ENCODE results near the gene GGCX.
"Not testable (repeated sequence)": the region's sequence is repeated elsewhere in the genome, so short reads cannot be mapped to it uniquely, and the experiment has no call there.

The GGCX gene

GRCh38 chr2:85561280-85562212 lies at the start of gene GGCX:
GGCX (minus strand) TSS chr2:85561493; CDS start chr2:85561428, 65 bp downstream.
- peak; percentile 25 for DNase-seq

DNA sequence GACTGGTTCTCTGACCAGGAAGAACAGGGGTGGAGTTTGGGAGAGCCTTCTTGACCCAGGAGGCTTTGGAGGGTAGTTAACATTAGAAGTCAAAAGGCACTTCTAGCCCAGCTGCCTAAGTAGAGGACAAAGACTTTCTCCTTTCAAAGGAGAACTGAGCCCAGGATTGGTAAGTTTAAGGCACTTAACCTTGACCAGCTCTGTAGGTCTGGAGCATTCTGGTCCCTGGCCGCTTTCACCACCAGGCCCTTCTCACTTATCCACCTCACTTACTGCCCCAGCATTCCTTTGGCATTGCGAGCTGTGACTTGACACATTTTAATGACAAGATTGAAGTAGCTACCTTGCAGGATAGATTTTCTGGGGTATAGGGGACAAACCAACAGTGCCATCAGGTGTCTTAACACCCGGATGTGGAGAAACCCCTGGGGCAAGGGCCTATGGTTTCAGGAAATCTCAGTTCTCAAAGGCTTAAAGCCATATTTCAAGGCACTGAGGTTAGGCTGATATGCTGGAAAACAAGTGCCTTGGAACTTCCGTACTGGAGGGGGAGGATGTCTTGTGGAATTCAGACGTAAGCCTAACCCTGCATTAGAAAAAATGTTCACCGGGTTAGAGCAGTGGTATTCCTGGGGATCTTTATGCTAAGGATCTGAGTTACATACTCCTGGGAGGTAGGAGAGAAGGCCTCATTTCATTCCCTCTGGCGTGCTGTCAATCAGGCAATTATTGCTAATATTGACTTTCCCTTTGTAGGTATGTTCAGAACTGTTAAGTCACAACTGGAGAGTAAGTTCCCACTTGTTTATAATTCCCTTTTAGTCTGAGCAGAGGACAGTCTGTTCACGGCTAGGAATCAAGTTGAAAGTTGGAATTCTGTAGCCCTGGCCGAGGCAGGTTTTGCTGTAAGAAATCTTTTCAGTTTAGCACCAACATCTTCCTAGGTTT lies 46.2 kb upstream of the GGCX start:
- DNase-seq, result no peak

DNA sequence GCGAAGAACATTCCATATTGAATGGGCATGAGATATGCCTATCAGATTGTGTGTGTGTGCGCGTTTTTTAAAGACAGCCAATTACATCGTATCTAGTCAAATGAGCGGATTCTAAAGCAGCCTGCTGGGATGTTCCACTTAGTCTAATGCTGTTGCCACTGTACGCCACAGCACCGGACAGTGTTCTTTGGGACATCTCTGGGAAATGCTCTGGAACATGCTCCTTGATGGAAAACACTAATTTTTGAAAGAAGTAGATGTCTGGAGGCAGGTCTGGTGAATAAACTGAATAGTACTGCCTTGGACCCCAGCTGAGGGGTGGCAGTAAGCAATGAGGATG lies 44.8 kb upstream of the GGCX start:
- no peak for DNase-seq

- no peak for DNase-seq
These were observed 44.3 kb upstream of the GGCX start for GRCh38 chr2:85605406-85606115.

GRCh38 chr2:85604568-85605339 lies 43.5 kb upstream of the GGCX start:
- DNase-seq, result no peak

GRCh38 chr2:85604133-85604444 lies 42.8 kb upstream of the GGCX start:
- not testable (repeated sequence) for DNase-seq

- no peak for DNase-seq
These were observed 41.4 kb upstream of the GGCX start, which contains the start of gene TMEM150A for GRCh38 chr2:85602476-85603234. TMEM150A (minus strand) TSS chr2:85602698; CDS start chr2:85601948, 750 bp downstream.

GRCh38 chr2:85601771-85602475 lies 40.6 kb upstream of the GGCX start:
- DNase-seq, result no peak

DNA sequence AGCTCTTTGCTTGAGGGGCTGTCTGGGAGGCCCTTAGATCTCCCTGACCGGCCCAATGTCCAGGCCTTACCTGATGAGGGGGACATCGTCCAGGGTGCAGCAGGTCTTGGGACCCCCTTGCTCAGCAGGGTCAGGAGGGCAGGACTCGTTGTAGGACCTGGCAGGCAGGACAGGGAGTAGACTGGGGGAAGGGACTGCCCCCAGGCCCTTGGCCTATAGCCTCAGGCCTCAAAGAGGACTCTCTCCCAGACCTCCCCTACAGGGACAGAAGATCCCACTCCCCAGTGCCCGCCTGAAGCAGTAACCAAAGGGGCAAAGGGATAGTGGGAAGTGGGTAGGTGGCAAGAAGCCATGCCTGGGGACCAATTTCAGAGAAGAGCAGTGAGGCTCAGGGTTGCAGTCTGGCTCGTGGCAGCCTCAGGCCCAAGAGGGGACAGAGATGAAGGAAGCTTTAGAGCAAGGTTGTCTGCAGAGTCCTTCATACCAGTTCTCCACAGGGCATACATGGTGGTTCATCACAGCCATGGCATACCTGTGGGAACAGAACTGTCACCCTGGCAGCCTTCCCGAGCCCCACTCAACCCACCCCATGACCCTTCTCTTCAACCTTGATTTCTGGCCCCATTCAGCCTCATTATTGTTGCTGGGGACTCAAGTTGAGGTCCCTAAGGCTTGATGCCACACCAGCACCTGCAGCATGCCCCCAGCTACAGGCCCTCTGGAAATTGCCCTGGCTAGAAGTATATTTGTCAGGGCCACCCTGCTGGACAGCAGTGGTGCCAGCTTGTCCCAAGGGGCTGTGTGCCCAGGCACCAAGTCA lies 39.9 kb upstream of the GGCX start:
- no peak for DNase-seq

DNA sequence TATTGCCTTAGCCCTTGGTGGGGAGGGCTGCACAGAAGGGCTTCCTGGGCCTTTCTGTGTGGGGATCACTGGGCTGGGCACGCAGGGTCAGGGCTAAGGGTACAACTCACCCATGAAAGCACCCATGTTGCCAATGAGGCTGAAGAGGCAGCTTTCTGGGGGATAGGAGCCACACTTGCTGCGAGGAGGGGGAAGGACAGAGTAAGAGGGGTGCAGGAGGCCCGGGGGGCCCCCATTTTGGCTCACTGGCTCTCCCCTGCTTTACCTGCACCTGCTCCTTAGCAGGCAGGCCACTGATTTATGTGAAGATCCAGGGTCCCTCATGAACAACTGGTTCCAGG lies 38.9 kb upstream of the GGCX start:
- no peak for DNase-seq

- no peak for DNase-seq
These were observed 38.4 kb upstream of the GGCX start for GRCh38 chr2:85599468-85600234.

DNA sequence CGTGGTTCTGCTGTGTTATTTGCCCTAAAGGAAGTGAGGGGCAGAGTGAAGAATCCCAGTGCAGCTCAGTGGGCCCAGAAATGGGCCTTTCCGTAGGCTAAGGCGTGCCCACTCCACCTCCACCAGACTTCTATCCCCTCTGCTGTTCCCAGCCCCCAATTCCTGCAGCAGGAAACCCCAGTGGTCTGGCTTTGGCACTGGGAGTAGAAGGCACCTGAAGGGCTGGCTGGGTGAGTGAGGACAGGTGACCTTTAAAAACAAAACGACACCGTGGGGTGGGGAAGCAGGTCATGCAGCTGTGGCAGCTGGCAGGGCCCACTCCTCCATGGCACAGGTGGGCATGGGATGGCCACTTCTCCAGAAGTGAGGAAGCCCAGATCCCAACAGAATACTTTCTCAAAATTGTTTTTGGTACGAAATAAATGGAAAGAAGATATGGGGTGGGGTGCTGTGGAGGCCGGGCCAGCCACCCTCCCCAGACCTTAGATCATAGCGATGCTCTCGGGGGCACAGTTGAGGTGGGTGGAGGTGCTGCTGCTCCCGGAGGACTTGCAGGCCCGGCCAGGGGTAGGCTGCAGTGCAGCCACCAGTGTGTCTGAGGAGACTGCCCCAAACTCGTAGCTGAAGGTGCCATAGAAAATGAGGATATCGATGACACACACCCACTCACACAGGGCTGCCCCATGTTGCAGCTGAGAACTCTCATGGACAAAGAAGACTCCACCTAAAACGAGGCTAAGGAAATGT lies 37.5 kb upstream of the GGCX start:
- DNase-seq, result no peak

GRCh38 chr2:85597241-85597640 lies 35.9 kb upstream of the GGCX start:
- DNase-seq, result no peak

DNA sequence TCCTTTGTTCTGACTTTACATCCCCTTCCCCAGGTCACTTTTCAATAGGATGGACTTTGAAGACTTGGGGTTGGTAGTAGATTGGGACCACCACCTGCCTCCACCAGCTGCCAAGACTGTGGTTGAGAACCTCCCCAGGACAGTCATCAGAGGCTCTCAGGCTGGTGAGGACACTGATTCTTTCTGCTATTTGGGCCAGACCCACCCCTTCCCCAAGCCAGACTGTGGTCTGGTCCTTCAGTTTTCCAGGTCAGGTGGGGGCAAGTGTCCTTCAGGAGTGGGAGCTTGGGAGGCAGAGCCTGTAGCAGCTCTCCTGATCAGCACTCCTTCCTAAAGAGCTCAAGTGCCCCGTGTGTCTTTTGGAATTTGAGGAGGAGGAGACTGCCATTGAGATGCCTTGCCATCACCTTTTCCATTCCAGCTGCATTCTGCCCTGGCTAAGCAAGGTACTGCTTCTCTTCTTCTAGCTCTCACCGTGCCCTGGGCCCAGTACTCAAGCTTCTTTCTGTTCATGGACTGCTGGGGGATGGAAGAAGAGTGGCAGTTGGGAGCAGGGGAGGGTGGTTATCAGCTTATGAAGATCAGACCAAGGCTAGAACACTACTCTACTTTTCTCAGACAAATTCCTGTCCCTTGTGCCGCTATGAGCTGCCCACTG lies 35.3 kb upstream of the GGCX start:
- DNase-seq, result no peak

- DNase-seq, result no peak
These were observed 34.7 kb upstream of the GGCX start for GRCh38 chr2:85596026-85596333.

DNA sequence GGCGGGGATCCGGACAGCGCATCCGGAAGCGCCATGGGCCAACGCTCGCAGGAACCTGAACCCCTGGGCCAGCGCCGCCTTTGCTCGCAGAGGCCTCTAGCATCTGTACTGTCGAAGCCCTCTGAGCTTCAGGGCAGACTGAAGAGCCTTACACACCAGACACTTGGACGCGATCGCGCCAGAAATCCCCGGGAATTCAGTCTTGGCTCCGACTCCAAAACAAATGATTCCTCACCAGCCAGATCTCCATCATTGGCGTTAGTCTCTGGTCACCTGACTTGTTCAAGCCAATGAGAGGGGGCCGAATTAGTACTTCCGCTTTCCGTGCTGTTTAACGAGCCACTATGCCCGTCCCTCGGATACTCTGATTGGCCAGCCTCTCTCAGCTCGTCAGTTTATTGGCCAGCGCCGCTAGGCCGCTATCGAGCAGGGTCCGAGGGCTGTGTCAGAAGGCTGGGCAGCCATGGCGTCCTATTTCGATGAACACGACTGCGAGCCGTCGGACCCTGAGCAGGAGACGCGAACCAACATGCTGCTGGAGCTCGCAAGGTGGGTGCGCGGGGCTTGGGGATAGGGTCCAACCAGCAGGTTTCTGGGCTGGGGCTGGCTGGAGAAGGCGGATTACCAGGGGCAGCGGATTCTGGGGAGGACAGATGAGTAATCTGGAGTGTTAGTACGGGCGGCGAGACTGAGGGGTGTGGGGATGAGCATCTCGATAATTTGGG lies 34.2 kb upstream of the GGCX start, which contains the start of gene RNF181:
TSS of gene RNF181 (plus strand) at position 445 of the 725 bp plus-strand sequence. CDS start at position 464, 19 bp downstream.
- DNase-seq, result peak; percentile 95

GRCh38 chr2:85594715-85595300 lies 33.5 kb upstream of the GGCX start:
- no peak for DNase-seq
